HG03064 (cell line): ENCODE results near the gene C9orf50.

ENCODE experiments used
- ATAC-seq: cut with Tn5 transposase; IDR thresholded peaks from one replicate; pipeline ENCODE4 v1.9.1; 2021; ENCODE audit warnings: low read depth; ENCODE audit not compliant: unreplicated experiment

The C9orf50 gene

GRCh38 chr9:129612123-129612522 lies 8.8 kb downstream of the C9orf50 start:
- no peak for ATAC-seq

- ATAC-seq, result no peak
These were observed 9.5 kb downstream of the C9orf50 start for GRCh38 chr9:129611307-129611800.

GRCh38 chr9:129610473-129611306 lies 10.2 kb downstream of the C9orf50 start:
- no peak for ATAC-seq

GRCh38 chr9:129610213-129610472 lies 10.8 kb downstream of the C9orf50 start:
- no peak for ATAC-seq

- ATAC-seq, result no peak
These were observed 11.3 kb downstream of the C9orf50 start for GRCh38 chr9:129609486-129610212.

- ATAC-seq, result no peak
These were observed 12.1 kb downstream of the C9orf50 start for GRCh38 chr9:129608561-129609481.

- ATAC-seq, result no peak
These were observed 13.9 kb downstream of the C9orf50 start for GRCh38 chr9:129607027-129607387.

GRCh38 chr9:129606161-129607026 lies 14.5 kb downstream of the C9orf50 start:
- ATAC-seq, result no peak

- no peak for ATAC-seq
These were observed 16.1 kb downstream of the C9orf50 start for GRCh38 chr9:129604766-129605163.

- no peak for ATAC-seq
These were observed 16.7 kb downstream of the C9orf50 start for GRCh38 chr9:129604056-129604765.

GRCh38 chr9:129602598-129603415 lies 18.1 kb downstream of the C9orf50 start:
- no peak for ATAC-seq

GRCh38 chr9:129601082-129601674 lies 19.7 kb downstream of the C9orf50 start:
- no peak for ATAC-seq

- no peak for ATAC-seq
These were observed 22.8 kb downstream of the C9orf50 start for GRCh38 chr9:129598089-129598596.

- ATAC-seq, result no peak
These were observed 23.4 kb downstream of the C9orf50 start for GRCh38 chr9:129597355-129598088.

GRCh38 chr9:129596541-129597331 lies 24.2 kb downstream of the C9orf50 start:
- ATAC-seq, result no peak

GRCh38 chr9:129595903-129596540 lies 24.9 kb downstream of the C9orf50 start:
- ATAC-seq, result no peak
